K562 (cell line): ENCODE measurements around the gene ACAD10. TPM values are rescaled to one million over a fixed set of nuclear protein-coding genes. Genes with fewer than 3 reads are reported as not detected.

Source experiments
- ARHGAP35 ChIP-seq: fragments of 450-650 bp; IDR thresholded peaks from 2 replicates; pipeline ENCODE4 v1.6.1; 2018; ENCODE audit not compliant: partially characterized antibody
- CCAR2 ChIP-seq: fragments of 200-400 bp; formaldehyde crosslinking; IDR thresholded peaks from 2 replicates; pipeline ENCODE4 v1.6.1; 2017; ENCODE audit warnings: mild to moderate bottlenecking, low read depth, low read length
- E2F4 ChIP-seq: sonication (generic); formaldehyde crosslinking; IDR thresholded peaks from 2 replicates; pipeline ENCODE4 v1.8.0; 2022; ENCODE audit warnings: mild to moderate bottlenecking, low read depth, missing genetic modification reagents
- MAFG ChIP-seq: fragments of 450-650 bp; conservative IDR thresholded peaks from 2 replicates; pipeline ENCODE4 v1.6.1; 2016; ENCODE audit warnings: missing genetic modification characterization, missing compliant biosample characterization
- MTA1 ChIP-seq: fragments of 450-650 bp; IDR thresholded peaks from 2 replicates; pipeline ENCODE4 v1.6.1; 2017; ENCODE audit warnings: borderline replicate concordance
- NR2C1 ChIP-seq, 2 experiments: fragments of 450-650 bp; IDR thresholded peaks; 2 replicates each; pipeline ENCODE4 v1.6.1; 2017; ENCODE audit warnings: mild to moderate bottlenecking in 2 of 2, antibody characterized with exemption in 1 of 2, inconsistent platforms in 1 of 2, missing compliant biosample characterization in 1 of 2, missing genetic modification characterization in 1 of 2
- PATZ1 ChIP-seq: fragments of 250-450 bp; sonication (Bioruptor Pico); IDR thresholded peaks from 2 replicates; pipeline ENCODE4 v1.5.0; 2020; ENCODE audit warnings: mild to moderate bottlenecking, borderline replicate concordance
- PML ChIP-seq: IDR thresholded peaks from 2 replicates; pipeline ENCODE4 v1.6.1; 2012; ENCODE audit warnings: low read length, inconsistent platforms
- SLC30A9 ChIP-seq: fragments of 250-450 bp; sonication (Bioruptor Pico); IDR thresholded peaks from 2 replicates; pipeline ENCODE4 v1.8.0; 2022; ENCODE audit warnings: mild to moderate bottlenecking, moderate library complexity
- SMARCE1 ChIP-seq: fragments of 450-650 bp; IDR thresholded peaks from 2 replicates; pipeline ENCODE4 v1.7.1; 2016; ENCODE audit warnings: mild to moderate bottlenecking
- ZKSCAN3 ChIP-seq: fragments of 250-450 bp; sonication (Bioruptor Pico); IDR thresholded peaks from 2 replicates; pipeline ENCODE4 v1.4.0; 2020
- ZNF586 ChIP-seq: fragments of 450-650 bp; formaldehyde crosslinking; conservative IDR thresholded peaks from 2 replicates; pipeline ENCODE4 v1.4.0; 2020; ENCODE audit warnings: mild to moderate bottlenecking, moderate library complexity
- polyA plus RNA-seq, 8 experiments: library from polyadenylated mRNA; depleted of rRNA in 4 of 8; stranded (reverse) in 5 of 8; unstranded in 3 of 8; fragments of >200 nt; fragmentation: Nextera tagmentation in 2 of 8; fragmentation: Illumina TruSeq in 1 of 8; extraction: Ambion mirVana in 2 of 8; extraction: Trizol in 1 of 8; gene quantifications; 2 replicates each; pipeline versions ENCODE4 v1.2.1 to v1.2.3, GENCODE V29; 2011 to 2014; ENCODE audit warnings: inconsistent platforms in 1 of 8, missing spikeins in 1 of 8
- total RNA-seq, 7 experiments: library from RNA; depleted of rRNA in 6 of 7; stranded (reverse); fragments of >200 nt in 6 of 7; fragmentation: Illumina TruSeq in 2 of 7; extraction: Trizol in 2 of 7; gene quantifications; 2 replicates each; pipeline versions ENCODE4 v1.2.1 to v1.2.3, GENCODE V29; 2011 to 2021; ENCODE audit warnings: low replicate concordance in 1 of 7
- TF ChIP-seq, protein P1 (sequence below): fragments of 250-450 bp; sonication (Bioruptor Pico); IDR thresholded peaks from 2 replicates; pipeline ENCODE4 v1.8.0; 2021; ENCODE audit warnings: moderate library complexity, mild to moderate bottlenecking, inconsistent platforms
- TF ChIP-seq, protein P2 (sequence below): fragments of 250-450 bp; sonication (Bioruptor Pico); IDR thresholded peaks from 2 replicates; pipeline ENCODE4 v1.4.0; 2020; ENCODE audit warnings: mild to moderate bottlenecking
- TF ChIP-seq, protein P3 (sequence below): fragments of 450-650 bp; IDR thresholded peaks from 2 replicates; pipeline ENCODE4 v1.6.1; 2017; ENCODE audit warnings: mild to moderate bottlenecking, moderate library complexity

Gene ACAD10
- total and polyA plus RNA-seq, 9 of the 15 experiments (the other 6 are each of a cell fraction or from before 2014, with no cell fraction given): 2.3 to 19.2 (median 12.0) TPM

DNA sequence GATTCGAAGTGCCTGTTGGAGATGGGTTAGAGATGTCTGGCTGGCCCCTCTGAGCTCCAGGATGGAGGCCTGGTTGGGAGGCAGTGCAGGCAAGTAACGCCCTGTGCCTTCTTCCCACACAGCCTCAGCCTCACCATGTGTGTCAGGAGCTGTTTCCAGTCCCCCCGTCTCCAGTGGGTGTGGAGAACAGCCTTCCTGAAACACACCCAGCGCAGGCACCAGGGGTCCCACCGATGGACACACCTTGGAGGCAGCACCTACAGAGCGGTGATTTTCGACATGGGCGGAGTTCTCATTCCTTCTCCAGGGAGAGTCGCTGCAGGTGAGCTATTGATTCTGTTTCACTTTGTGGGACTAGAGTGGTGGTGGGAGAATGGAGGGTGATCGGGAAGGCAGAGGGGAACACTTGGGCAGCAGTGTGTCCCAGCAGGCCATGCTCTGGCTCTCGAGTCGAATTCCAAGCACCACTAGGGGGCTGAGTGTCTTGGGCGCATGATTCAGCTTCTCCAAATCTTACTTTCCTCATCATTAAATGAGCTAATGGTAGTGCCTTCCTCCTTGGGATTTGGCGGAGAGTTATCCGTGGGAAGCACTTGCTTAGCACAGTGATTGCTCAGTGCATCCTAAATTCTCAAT, 6.8 kb downstream of the ACAD10 start (continued):
- TF ChIP-seq, protein P1, sequence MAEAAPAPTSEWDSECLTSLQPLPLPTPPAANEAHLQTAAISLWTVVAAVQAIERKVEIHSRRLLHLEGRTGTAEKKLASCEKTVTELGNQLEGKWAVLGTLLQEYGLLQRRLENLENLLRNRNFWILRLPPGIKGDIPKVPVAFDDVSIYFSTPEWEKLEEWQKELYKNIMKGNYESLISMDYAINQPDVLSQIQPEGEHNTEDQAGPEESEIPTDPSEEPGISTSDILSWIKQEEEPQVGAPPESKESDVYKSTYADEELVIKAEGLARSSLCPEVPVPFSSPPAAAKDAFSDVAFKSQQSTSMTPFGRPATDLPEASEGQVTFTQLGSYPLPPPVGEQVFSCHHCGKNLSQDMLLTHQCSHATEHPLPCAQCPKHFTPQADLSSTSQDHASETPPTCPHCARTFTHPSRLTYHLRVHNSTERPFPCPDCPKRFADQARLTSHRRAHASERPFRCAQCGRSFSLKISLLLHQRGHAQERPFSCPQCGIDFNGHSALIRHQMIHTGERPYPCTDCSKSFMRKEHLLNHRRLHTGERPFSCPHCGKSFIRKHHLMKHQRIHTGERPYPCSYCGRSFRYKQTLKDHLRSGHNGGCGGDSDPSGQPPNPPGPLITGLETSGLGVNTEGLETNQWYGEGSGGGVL: no peak
- TF ChIP-seq MAFG (tag) (peak; percentile 25; the same call in 1 of the 2 replicates), ARHGAP35 (no peak), PML (no peak), ZKSCAN3 (CRISPR knock-in tag) (no peak), MTA1 (no peak), CCAR2 (no peak), SMARCE1 (no peak), SLC30A9 (CRISPR knock-in tag) (no peak), E2F4 (CRISPR knock-in tag) (no peak), PATZ1 (no peak), ZNF586 (CRISPR knock-in tag) (no peak), NR2C1 (IDR thresholded peaks at IDR 0.05) (no peak), NR2C1 (tag; IDR thresholded peaks at IDR 0.05) (no peak)
- TF ChIP-seq, protein P2, sequence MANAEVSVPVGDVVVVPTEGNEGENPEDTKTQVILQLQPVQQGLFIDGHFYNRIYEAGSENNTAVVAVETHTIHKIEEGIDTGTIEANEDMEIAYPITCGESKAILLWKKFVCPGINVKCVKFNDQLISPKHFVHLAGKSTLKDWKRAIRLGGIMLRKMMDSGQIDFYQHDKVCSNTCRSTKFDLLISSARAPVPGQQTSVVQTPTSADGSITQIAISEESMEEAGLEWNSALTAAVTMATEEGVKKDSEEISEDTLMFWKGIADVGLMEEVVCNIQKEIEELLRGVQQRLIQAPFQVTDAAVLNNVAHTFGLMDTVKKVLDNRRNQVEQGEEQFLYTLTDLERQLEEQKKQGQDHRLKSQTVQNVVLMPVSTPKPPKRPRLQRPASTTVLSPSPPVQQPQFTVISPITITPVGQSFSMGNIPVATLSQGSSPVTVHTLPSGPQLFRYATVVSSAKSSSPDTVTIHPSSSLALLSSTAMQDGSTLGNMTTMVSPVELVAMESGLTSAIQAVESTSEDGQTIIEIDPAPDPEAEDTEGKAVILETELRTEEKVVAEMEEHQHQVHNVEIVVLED (CRISPR knock-in tag): no peak
- TF ChIP-seq, protein P3, sequence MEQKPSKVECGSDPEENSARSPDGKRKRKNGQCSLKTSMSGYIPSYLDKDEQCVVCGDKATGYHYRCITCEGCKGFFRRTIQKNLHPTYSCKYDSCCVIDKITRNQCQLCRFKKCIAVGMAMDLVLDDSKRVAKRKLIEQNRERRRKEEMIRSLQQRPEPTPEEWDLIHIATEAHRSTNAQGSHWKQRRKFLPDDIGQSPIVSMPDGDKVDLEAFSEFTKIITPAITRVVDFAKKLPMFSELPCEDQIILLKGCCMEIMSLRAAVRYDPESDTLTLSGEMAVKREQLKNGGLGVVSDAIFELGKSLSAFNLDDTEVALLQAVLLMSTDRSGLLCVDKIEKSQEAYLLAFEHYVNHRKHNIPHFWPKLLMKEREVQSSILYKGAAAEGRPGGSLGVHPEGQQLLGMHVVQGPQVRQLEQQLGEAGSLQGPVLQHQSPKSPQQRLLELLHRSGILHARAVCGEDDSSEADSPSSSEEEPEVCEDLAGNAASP: no peak
